Smooth muscle cell (in vitro differentiated cells): ENCODE results near the gene HSP90AA1. TPM values are rescaled to one million over a fixed set of nuclear protein-coding genes. Genes with fewer than 3 reads are reported as not detected.
"Not testable (repeated sequence)": the region's sequence is repeated elsewhere in the genome, so short reads cannot be mapped to it uniquely, and the experiment has no call there.

ENCODE experiments used
- DNase-seq: peaks from one replicate; lab custom pipeline; 2025; ENCODE audit not compliant: unreplicated experiment; lab: John Stamatoyannopoulos, UW
- H2AFZ ChIP-seq: fragments of 200-600 bp; sonication (generic); 2 replicates; pipeline ENCODE4 v1.6.0; 2016; ENCODE audit warnings: antibody characterized with exemption, low read depth, mild to moderate bottlenecking
- H3F3A ChIP-seq: fragments of 200-600 bp; sonication (generic); 2 replicates; pipeline ENCODE4 v1.6.0; 2017; ENCODE audit warnings: antibody characterized with exemption, low read depth
- H3K27ac ChIP-seq: fragments of 200-600 bp; sonication (generic); 2 replicates; pipeline ENCODE4 v1.5.1; 2016; ENCODE audit warnings: low read depth, mild to moderate bottlenecking
- H3K27me3 ChIP-seq: fragments of 200-600 bp; sonication (generic); 2 replicates; pipeline ENCODE4 v1.6.1; 2016; ENCODE audit warnings: low read depth, mild to moderate bottlenecking
- H3K36me3 ChIP-seq: fragments of 200-600 bp; sonication (generic); 2 replicates; pipeline ENCODE4 v1.5.1; 2016; ENCODE audit warnings: low read depth
- H3K4me1 ChIP-seq: fragments of 200-600 bp; sonication (generic); 2 replicates; pipeline ENCODE4 v1.5.1; 2016; ENCODE audit warnings: low read depth
- H3K4me2 ChIP-seq: fragments of 200-600 bp; sonication (generic); 2 replicates; pipeline ENCODE4 v1.6.0; 2016; ENCODE audit warnings: mild to moderate bottlenecking
- H3K4me3 ChIP-seq: fragments of 200-600 bp; sonication (generic); 2 replicates; pipeline ENCODE4 v1.5.1; 2016; ENCODE audit warnings: mild to moderate bottlenecking
- H3K79me2 ChIP-seq: fragments of 200-600 bp; sonication (generic); 2 replicates; pipeline ENCODE4 v1.6.0; 2016; ENCODE audit warnings: low read depth, mild to moderate bottlenecking
- H3K9ac ChIP-seq: fragments of 200-600 bp; sonication (generic); 2 replicates; pipeline ENCODE4 v1.6.0; 2016; ENCODE audit warnings: low read depth
- H3K9me3 ChIP-seq: fragments of 200-600 bp; sonication (generic); replicated peaks from 2 replicates; pipeline ENCODE4 v1.5.1; 2016; ENCODE audit warnings: low read depth
- H4K20me1 ChIP-seq: fragments of 200-600 bp; sonication (generic); 2 replicates; pipeline ENCODE4 v1.6.0; 2016; ENCODE audit warnings: low read depth
- WGBS: methylation state at CpG from one replicate; pipeline ENCODE4 v1.1.7; 2016; ENCODE audit warnings: low lambda C conversion rate; 5-methylcytosine and 5-hydroxymethylcytosine counted together
- polyA plus RNA-seq: library from polyadenylated mRNA; unstranded; fragments of >200 nt; fragmentation: Nextera tagmentation; extraction: Ambion mirVana; gene quantifications from 2 replicates; pipeline ENCODE4 v1.2.1, GENCODE V29; 2016
- total RNA-seq: library from RNA; depleted of rRNA; stranded (reverse); fragments of >200 nt; gene quantifications from 2 replicates; pipeline ENCODE4 v1.2.3, GENCODE V29; 2014
- TF ChIP-seq, protein P1 (sequence below): fragments of 200-600 bp; sonication (generic); IDR thresholded peaks from 2 replicates; pipeline ENCODE4 v1.5.1; 2017; ENCODE audit warnings: borderline replicate concordance, mild to moderate bottlenecking, antibody characterized with exemption; ENCODE audit not compliant: insufficient read depth, poor library complexity, severe bottlenecking

Gene HSP90AA1
- total and polyA plus RNA-seq, 2 experiments from 2014 or later: 353 to 436 TPM

DNA sequence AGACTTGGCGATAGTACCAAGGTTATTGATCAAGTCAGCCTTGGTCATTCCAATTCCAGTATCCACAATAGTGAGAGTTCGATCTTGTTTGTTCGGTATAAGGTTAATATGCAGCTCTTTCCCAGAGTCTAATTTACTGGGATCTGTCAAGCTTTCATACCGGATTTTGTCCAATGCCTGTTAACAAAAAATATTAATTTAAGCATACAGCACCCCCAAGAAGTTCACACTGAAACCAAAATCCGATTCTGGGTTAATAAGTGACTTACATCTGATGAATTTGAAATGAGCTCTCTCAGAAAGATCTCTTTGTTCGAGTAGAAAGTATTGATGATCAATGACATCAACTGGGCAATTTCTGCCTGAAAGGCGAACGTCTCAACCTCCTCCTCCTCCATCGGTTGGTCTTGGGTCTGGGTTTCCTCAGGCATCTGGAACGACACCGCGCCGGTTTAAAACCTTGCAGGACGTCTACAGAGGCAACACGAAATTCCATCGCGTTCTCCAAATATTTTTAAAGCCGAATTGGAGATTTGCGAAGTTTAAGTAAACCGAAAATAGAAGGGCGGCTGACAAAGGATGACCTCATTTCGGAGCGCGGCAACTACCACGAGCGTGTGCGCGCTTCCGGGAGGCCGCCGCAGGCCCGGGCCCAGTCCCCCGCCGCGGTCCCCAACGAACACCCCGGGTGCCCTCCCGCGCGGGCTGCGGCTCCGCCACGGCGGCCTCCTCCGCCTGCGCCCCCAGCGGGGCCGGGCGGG, 716 bp downstream of the HSP90AA1 start:
- peaks cover 32% of the 10 kb centered on the region for H3K4me1 ChIP-seq
- peak overlapping the region; percentile 90 for H3K4me2 ChIP-seq
- H3K27me3 ChIP-seq: no peaks in the 10 kb centered on the region
- TF ChIP-seq, protein P1, sequence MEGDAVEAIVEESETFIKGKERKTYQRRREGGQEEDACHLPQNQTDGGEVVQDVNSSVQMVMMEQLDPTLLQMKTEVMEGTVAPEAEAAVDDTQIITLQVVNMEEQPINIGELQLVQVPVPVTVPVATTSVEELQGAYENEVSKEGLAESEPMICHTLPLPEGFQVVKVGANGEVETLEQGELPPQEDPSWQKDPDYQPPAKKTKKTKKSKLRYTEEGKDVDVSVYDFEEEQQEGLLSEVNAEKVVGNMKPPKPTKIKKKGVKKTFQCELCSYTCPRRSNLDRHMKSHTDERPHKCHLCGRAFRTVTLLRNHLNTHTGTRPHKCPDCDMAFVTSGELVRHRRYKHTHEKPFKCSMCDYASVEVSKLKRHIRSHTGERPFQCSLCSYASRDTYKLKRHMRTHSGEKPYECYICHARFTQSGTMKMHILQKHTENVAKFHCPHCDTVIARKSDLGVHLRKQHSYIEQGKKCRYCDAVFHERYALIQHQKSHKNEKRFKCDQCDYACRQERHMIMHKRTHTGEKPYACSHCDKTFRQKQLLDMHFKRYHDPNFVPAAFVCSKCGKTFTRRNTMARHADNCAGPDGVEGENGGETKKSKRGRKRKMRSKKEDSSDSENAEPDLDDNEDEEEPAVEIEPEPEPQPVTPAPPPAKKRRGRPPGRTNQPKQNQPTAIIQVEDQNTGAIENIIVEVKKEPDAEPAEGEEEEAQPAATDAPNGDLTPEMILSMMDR: no peak
- peaks cover 31% of the 10 kb centered on the region for H3K36me3 ChIP-seq
- peaks cover 52% of the 10 kb centered on the region for H4K20me1 ChIP-seq
- DNase-seq: no peak
- H3K79me2 ChIP-seq: peaks cover 50% of the 10 kb centered on the region
- 4% methylated on average over 28 of the region's 49 CpGs for WGBS
- H2AFZ ChIP-seq: no peak overlapping the region
- H3F3A ChIP-seq: peaks cover 28% of the 10 kb centered on the region
- H3K9ac ChIP-seq: peak overlapping the region; percentile 99
- H3K27ac ChIP-seq: peak overlapping the region; percentile 96
- H3K9me3 ChIP-seq: no peaks in the 10 kb centered on the region
- H3K4me3 ChIP-seq: peak overlapping the region; percentile 88

DNA sequence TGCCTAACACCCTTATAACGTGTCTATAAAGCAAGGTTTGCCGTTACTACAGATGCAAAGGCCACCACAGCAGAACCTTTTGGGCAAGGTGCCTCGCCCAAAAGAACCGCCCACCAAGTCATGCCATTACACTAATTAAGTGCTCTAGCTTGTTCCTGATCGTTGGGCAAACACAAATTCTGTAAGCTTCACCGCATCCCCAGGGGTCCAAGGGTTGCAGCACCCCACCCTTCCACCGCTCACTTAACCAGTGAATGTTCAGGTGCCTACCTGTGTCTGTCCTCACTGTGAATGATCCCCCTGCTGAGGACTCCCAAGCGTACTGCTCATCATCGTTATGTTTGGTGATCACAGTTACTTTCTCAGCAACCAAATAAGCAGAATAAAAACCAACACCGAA, 1.4 kb downstream of the HSP90AA1 start:
- Histone ChIP-seq H3K9ac (peak overlapping the region; percentile 99), H3F3A (peaks cover 35% of the 10 kb centered on the region), H3K27me3 (no peaks in the 10 kb centered on the region), H3K9me3 (no peaks in the 10 kb centered on the region), H3K4me3 (peak overlapping the region; percentile 88), H4K20me1 (peaks cover 59% of the 10 kb centered on the region), H2AFZ (no peak overlapping the region), H3K36me3 (peaks cover 36% of the 10 kb centered on the region), H3K4me1 (peaks cover 32% of the 10 kb centered on the region), H3K4me2 (peak overlapping the region; percentile 90), H3K79me2 (peaks cover 50% of the 10 kb centered on the region), H3K27ac (peak overlapping the region; percentile 96)
- TF ChIP-seq, protein P1: no peak
- no peak for DNase-seq
- WGBS: 42% methylated on average over 10 of the region's 10 CpGs

DNA sequence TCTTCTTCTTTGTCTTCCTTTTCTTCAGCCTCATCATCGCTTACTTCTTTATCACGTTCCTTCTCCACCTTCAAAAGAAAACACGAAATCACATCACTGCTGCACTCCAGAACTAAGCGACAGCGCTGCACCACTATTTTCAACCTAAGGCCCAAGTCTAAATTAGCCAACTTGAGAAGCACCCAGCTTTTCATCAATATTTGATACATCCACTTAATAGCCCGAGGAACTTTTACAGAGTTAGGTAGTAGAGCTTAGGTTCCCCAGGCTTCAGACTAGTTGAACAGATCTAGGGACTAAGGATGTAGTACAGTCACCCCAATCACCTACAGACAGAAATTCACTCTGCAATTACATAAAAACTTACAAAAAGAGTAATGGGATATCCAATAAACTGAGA, 1.9 kb downstream of the HSP90AA1 start:
- Histone ChIP-seq H3K27me3 (no peaks in the 10 kb centered on the region), H3K9me3 (no peaks in the 10 kb centered on the region), H3K4me2 (peak overlapping the region; percentile 90), H3K4me3 (peak overlapping the region; percentile 88), H3K4me1 (peaks cover 32% of the 10 kb centered on the region), H3K9ac (no peak overlapping the region), H3F3A (peaks cover 40% of the 10 kb centered on the region), H3K36me3 (peaks cover 40% of the 10 kb centered on the region), H3K79me2 (peaks cover 50% of the 10 kb centered on the region), H3K27ac (no peak overlapping the region), H2AFZ (no peak overlapping the region), H4K20me1 (peaks cover 64% of the 10 kb centered on the region)
- 89% methylated on average over 6 of the region's 6 CpGs for WGBS
- TF ChIP-seq, protein P1: no peak
- no peak for DNase-seq

DNA sequence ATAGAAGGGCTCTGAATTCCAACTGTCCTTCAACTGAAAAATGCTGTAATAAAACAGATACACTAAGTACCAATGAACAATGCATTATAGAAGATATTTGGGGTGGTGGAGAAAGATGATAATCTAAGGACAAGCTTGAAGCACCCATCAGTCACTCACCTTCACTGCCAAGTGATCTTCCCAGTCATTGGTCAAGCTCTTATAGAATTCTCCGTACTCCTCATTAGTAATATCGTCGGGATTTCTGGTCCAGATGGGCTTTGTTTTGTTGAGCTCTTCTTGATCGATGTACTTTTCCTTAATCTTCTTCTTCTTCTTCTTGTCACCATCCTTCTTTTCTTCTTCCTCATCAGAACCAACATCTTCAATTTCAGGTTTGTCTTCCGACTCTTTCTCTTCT, 2.3 kb downstream of the HSP90AA1 start:
- Histone ChIP-seq H3K79me2 (peaks cover 50% of the 10 kb centered on the region), H3K4me3 (peak overlapping the region; percentile 88), H3K4me2 (peak overlapping the region; percentile 90), H3K4me1 (peaks cover 32% of the 10 kb centered on the region), H3K36me3 (peaks cover 44% of the 10 kb centered on the region), H3F3A (peaks cover 44% of the 10 kb centered on the region), H4K20me1 (peaks cover 66% of the 10 kb centered on the region)
- 89% methylated on average over 5 of the region's 5 CpGs for WGBS
- not testable (repeated sequence) for H3K27me3 ChIP-seq, H3K27ac ChIP-seq, DNase-seq, H3K9ac ChIP-seq, H2AFZ ChIP-seq, H3K9me3 ChIP-seq
